Urinary bladder (tissue), 2 donors: ENCODE data around the gene RTP5. TPM values are rescaled to one million over a fixed set of nuclear protein-coding genes. Genes with fewer than 3 reads are reported as not detected.

Source experiments
- polyA plus RNA-seq: library from polyadenylated mRNA; stranded (reverse); fragments of 200-250 nt; gene quantifications from one replicate; pipeline ENCODE4 v1.2.3, GENCODE V29; 2013
- total RNA-seq: library from RNA; depleted of rRNA; stranded (reverse); fragments of >200 nt; gene quantifications from one replicate; pipeline ENCODE4 v1.2.3, GENCODE V29; 2014
- donor health status: healthy.

RTP5 gene
- total and polyA plus RNA-seq, 2 donors, result 0.06 TPM; not detected in 1

Other genes with a start within 250 kb of the RTP5 start
- 18.9 TPM for gene THAP4, start 232.6 kb upstream of the RTP5 start, total RNA-seq
- gene THAP4, start 232.6 kb upstream of the RTP5 start, polyA plus RNA-seq, result 49.3 TPM
- 31.5 TPM for gene ATG4B, start 232.0 kb upstream of the RTP5 start, total RNA-seq
- gene ATG4B, start 232.0 kb upstream of the RTP5 start, polyA plus RNA-seq, result 52.2 TPM
- gene DTYMK, start 182.9 kb upstream of the RTP5 start, total RNA-seq, result 12.7 TPM
- 20.0 TPM for gene DTYMK, start 182.9 kb upstream of the RTP5 start, polyA plus RNA-seq
- gene ING5, start 167.7 kb upstream of the RTP5 start, total RNA-seq, result 32.9 TPM
- gene ING5, start 167.7 kb upstream of the RTP5 start, polyA plus RNA-seq, result 39.3 TPM
- 9.7 TPM for gene D2HGDH, start 135.1 kb upstream of the RTP5 start, total RNA-seq
- gene D2HGDH, start 135.1 kb upstream of the RTP5 start, polyA plus RNA-seq, result 25.9 TPM
- not detected for gene GAL3ST2, start 92.9 kb upstream of the RTP5 start, total RNA-seq
- gene GAL3ST2, start 92.9 kb upstream of the RTP5 start, polyA plus RNA-seq, result not detected
- 0.21 TPM for gene NEU4, start 60.5 kb upstream of the RTP5 start, total RNA-seq
- 0.29 TPM for gene NEU4, start 60.5 kb upstream of the RTP5 start, polyA plus RNA-seq
- gene PDCD1, start 10.8 kb upstream of the RTP5 start, total RNA-seq, result not detected
- gene PDCD1, start 10.8 kb upstream of the RTP5 start, polyA plus RNA-seq, result 0.29 TPM